Measurements from ENCODE around the gene RAPGEF6.

DNA sequence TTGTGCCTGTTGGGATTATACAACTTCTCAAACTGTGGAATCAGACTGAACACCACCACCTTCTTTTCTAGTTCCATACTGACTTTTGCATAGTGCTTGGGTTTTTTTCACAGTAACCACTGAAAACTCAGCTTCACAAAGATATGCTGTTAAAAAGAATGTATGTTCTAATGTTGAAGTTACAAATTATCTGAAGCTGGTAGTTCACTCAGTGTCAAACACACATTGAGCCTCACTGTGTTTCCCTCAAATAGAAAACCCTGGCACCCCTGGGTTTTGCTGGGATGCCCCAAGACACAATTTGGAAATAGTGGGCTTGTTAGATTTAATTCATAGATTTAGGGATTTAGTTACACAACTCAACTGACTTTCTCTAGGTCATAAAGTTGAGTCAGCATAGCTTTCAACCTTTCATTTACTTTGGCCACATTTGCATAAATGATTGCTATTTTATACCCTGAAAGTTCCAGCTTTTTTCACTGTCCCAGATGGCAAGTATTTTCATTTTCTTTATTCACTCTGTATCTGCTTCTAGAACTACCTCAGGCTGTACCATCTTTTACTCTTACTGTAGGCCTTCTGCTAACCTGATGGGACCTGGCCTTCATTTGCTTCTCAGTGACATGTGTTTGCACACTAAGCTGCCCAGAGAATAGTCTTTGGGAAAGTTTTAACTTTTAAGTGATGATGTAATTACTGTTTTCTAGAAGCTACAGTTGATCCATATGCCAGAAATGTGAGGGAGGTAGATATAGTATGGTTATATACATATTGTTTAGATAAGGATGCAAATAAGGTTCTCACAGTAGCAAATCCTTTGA is 256.1 kb downstream of the RAPGEF6 start:
- no peak for TF ChIP-seq EZH2phosphoT487 (IDR thresholded peaks at IDR 0.05; ENCODE audit: insufficient read depth, low read depth)
- no peak for TF ChIP-seq EZH2 (IDR thresholded peaks at IDR 0.05; ENCODE audit: insufficient read depth, poor library complexity, severe bottlenecking)

Measured in GM23248 (cell line).